Epithelial cell of esophagus (primary cell): ENCODE results near the gene UXS1.
A peak's percentile ranks its signal among the peaks of the same experiment; 100 is the strongest.

Experiments used
- DNase-seq: peaks from one replicate; pipeline ENCODE4 v3.0.0; 2010; ENCODE audit warnings: low read depth
- H3K4me3 ChIP-seq: 2 replicates; pipeline ENCODE4 v1.5.1; 2011; ENCODE audit warnings: mild to moderate bottlenecking, low read length, control low read depth
- TF ChIP-seq, protein P1 (sequence below): IDR thresholded peaks from 2 replicates; pipeline ENCODE4 v1.5.1; 2011; ENCODE audit warnings: low read depth, mild to moderate bottlenecking, low read length, control low read depth, inconsistent platforms; ENCODE audit not compliant: insufficient read depth; ENCODE audit errors: missing control alignments

Gene UXS1

DNA sequence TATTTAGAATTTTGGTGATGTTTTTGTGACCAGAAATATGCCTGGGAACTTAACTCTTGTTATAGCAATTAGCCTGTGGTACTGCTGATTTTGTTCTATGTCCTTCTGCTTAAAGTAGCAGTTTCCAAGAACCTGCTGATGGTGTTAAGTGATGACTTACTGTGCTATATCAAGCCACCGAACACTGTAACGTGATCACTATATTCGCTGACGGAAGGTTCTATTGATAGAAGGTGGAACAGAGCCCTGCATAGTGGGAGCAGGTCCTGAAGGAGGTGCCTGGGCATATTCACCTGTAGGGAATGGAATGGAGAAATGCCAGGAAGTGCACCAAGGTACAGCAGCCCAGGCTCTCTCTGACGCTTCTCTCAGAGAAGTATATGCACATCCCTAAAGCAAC is 76.8 kb downstream of the UXS1 start:
- TF ChIP-seq, protein P1, sequence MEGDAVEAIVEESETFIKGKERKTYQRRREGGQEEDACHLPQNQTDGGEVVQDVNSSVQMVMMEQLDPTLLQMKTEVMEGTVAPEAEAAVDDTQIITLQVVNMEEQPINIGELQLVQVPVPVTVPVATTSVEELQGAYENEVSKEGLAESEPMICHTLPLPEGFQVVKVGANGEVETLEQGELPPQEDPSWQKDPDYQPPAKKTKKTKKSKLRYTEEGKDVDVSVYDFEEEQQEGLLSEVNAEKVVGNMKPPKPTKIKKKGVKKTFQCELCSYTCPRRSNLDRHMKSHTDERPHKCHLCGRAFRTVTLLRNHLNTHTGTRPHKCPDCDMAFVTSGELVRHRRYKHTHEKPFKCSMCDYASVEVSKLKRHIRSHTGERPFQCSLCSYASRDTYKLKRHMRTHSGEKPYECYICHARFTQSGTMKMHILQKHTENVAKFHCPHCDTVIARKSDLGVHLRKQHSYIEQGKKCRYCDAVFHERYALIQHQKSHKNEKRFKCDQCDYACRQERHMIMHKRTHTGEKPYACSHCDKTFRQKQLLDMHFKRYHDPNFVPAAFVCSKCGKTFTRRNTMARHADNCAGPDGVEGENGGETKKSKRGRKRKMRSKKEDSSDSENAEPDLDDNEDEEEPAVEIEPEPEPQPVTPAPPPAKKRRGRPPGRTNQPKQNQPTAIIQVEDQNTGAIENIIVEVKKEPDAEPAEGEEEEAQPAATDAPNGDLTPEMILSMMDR: no peak
- H3K4me3 ChIP-seq: no peak overlapping the region
- DNase-seq: no peak

GRCh38 chr2:106116248-106116647 is 77.9 kb downstream of the UXS1 start:
- TF ChIP-seq, protein P1: no peak
- no peak for DNase-seq
- no peak overlapping the region for H3K4me3 ChIP-seq

DNA sequence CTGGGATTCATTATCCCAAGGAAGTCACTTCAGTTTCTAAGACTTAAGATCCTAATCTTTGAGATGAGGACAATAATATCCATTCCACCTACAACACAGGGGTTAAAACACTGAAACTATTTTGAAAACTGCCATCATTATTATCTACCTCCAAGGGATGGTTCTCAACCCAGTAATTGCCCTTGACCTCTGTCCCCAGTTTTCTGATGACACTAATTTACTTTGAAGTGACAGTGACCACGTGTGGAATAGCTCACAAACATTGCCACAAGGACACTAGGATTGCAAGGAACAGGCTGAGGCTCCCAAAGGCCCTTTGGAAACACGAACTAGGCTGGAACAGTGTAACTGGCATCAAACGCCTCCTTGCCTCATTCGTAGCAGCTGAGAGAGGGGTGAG is 78.4 kb downstream of the UXS1 start:
- TF ChIP-seq, protein P1: no peak
- H3K4me3 ChIP-seq: no peak overlapping the region
- no peak for DNase-seq

DNA sequence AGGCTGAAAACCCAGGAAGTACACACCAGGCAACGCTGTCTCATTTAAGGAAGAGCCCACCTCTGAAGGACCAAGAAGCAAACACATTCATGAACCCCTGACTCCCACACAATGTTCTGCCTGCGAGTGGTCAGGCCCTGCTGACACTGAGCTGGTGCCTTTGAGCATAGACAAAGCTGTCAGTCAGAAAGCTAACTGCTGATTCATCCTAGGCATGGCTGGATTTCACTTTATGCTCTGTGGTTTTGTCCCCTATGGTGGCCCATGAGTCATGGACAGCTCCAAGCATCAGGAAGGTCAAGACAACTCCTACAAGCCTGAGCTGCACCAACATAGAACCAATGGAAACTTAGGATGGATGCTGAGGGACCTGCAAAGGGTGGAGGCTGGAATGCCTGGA is 78.9 kb downstream of the UXS1 start:
- TF ChIP-seq, protein P1: no peak
- H3K4me3 ChIP-seq: no peak overlapping the region
- DNase-seq: peak; percentile 51

DNA sequence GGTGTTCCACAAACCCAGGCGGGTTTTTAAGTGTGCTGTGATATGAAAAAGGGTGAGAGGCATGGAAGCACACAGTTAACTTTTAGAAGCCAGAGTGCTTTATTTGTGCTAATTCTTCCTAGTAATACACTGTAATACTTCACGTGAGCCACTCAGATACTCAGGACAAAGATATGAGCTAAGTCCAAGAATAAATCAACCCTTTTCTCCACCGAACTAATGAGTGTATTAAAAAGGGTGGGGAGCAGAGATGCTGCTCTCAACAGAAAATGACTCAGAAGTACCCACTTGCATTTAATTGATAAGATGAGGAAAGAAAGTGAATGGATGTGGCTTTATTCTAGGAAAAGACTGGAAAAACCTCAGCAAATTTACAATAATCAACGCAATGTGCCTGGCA is 79.9 kb downstream of the UXS1 start:
- DNase-seq: no peak
- TF ChIP-seq, protein P1: no peak
- no peak overlapping the region for H3K4me3 ChIP-seq

- TF ChIP-seq, protein P1: no peak
- H3K4me3 ChIP-seq: no peak overlapping the region
- DNase-seq: no peak
Observed at GRCh38 chr2:106113361-106113966, 80.6 kb downstream of the UXS1 start.

DNA sequence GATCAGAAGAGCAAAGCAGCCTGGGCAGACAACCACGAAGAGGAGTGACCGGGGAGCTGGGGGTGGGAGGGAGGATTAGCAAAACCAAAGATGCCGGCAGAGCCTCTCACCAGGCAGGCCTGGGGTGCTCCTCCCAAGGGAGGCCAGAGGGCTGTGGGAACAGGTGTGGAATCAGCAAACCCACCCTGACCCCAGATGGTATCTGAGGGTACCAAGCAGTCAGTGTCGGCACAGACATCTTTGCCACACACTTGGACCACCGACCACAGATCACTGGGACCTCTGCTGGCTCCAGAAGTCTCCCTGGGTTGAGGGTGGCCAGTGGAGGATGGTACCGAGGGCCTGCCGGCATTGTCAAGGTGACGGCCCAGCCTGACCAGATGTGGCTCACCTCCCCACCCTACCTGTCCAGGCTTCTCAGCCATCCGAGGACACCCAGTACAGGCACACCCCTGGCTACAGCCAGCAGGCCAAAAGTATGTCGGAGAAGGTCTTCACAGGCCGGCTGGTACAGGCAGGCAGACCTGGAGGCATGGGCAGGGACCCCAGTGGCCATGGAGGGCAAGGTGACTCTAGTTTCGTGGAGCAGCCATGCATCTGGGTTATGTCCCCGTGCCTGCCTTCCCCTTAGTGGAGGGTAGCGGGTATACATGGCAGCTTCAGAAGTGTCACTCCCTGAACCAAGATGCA is 82.1 kb downstream of the UXS1 start:
- no peak overlapping the region for H3K4me3 ChIP-seq
- DNase-seq: no peak
- TF ChIP-seq, protein P1: no peak
